ENCODE results near the gene MLLT10. TPM values are rescaled to one million over a fixed set of nuclear protein-coding genes. Genes with fewer than 3 reads are reported as not detected.

The MLLT10 gene
- 10 to 100 TPM; 40.1 to 57.8 (median 47.5) TPM for total RNA-seq

DNA sequence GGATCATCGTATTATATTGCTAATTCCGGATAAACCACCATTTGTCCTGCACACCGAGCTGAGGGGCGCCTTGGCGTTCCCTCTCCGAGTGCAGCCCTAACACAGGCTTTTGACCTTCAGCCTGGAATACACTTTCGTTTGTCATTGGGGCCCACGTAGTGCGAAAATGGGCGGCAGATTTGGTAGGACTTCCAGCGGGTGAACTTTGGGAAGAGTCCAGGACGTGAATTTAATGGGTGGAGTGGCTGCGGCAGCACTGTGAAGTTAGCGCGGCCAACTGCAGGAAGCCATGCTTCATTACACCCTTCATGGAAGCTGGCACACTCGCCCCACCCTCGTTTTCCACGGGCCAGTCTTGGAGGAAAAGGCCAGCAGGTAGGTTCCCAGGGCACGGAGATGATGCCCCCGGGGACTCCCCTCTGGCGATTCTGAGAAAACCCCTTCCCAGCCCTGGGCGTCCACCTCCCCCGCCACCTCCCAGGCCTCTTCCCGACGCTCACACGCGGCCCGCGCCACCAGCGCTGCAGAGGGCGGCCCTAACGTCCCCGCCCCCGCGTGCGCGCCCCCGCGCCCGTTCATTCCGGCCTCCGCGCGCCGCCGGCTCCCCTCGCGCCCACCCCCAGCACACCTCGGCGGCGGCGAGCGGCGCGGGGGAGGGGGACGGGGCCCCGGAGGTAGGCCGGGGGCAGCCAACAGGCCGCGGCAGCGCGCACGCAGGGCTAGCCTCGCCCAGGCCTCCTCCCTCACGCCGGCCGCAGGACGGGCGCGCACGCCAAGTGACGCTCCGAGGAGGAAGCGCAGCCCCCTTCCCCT is at the start of gene MLLT10:
TSS of gene MLLT10 (plus strand) at position 766 of the 813 bp plus-strand sequence. CDS start 413 bp downstream, outside the sequence.
- TF ChIP-seq, protein P1, sequence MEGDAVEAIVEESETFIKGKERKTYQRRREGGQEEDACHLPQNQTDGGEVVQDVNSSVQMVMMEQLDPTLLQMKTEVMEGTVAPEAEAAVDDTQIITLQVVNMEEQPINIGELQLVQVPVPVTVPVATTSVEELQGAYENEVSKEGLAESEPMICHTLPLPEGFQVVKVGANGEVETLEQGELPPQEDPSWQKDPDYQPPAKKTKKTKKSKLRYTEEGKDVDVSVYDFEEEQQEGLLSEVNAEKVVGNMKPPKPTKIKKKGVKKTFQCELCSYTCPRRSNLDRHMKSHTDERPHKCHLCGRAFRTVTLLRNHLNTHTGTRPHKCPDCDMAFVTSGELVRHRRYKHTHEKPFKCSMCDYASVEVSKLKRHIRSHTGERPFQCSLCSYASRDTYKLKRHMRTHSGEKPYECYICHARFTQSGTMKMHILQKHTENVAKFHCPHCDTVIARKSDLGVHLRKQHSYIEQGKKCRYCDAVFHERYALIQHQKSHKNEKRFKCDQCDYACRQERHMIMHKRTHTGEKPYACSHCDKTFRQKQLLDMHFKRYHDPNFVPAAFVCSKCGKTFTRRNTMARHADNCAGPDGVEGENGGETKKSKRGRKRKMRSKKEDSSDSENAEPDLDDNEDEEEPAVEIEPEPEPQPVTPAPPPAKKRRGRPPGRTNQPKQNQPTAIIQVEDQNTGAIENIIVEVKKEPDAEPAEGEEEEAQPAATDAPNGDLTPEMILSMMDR (IDR thresholded peaks at IDR 0.05; ENCODE audit: low read depth): no peak

DNA sequence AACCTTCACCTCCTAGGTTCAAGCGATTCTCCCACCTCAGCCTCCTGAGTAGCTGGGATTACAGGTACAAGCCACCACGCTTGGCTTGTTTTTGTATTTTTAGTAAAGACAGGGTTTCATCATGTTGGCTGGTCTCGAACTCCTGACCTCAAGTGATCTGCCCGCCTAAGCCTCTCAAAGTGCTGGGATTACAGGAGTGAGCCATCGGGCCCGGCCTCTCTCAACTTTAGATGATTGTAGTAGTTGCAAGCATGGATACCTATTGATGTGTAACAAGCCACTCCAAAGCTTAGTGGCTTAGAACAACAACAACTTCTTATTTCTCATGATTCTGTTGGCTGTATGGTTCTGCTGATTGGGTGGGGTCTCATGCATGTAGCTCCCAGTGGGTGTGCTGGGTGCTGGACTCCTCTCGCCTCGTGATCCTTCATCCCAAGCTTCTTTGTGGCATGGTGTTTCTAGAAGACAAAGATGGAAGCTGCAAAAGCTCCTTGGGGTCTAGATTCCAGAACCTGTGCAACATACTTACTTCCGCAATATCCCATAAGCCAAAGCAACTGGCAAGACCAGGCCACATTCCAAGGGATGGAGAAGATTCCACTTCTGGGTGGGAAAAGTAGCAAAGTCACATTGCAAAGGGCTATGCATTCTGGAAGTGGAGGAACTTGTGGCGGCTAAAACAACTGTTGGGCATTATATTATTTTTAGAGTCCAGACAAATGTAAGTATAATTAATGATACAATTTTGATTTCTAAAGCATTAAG is 46.4 kb upstream of the MLLT10 start:
- TF ChIP-seq, protein P1 (IDR thresholded peaks at IDR 0.05; ENCODE audit: low read depth): no peak

GRCh38 chr10:21488246-21488956 is 45.6 kb upstream of the MLLT10 start:
- TF ChIP-seq, protein P1 (IDR thresholded peaks at IDR 0.05; ENCODE audit: low read depth): no peak

DNA sequence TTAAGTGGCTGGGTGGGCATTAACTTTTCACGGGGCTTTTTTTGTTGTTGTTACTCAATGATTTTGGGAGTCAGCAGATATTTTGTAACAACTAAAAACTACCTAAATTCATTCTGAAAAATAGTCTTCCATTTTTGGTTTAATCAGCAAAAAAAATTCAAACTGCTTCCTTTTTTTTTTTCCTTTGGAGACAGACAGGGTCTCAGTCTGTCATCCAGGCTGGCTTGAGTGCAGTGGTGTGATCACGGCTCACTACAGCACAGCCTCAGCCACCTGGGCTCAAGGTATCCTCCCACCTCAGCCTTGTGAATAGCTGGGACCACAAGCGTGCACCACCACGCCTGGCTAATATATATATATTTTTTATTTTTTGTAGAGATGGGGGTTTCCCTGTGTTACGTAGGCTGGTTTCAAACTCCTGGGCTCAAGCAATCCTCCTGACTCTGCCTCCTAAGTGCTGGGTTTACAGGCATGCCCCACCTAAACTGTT is 45.0 kb upstream of the MLLT10 start:
- TF ChIP-seq, protein P1 (IDR thresholded peaks at IDR 0.05; ENCODE audit: low read depth): no peak

GRCh38 chr10:21490028-21490710 is 43.9 kb upstream of the MLLT10 start:
- TF ChIP-seq, protein P1 (IDR thresholded peaks at IDR 0.05; ENCODE audit: low read depth): no peak

GRCh38 chr10:21490711-21491105 is 43.3 kb upstream of the MLLT10 start:
- TF ChIP-seq, protein P1 (IDR thresholded peaks at IDR 0.05; ENCODE audit: low read depth): no peak

Measured in subcutaneous adipose tissue (tissue), 4 donors.